AG10803 (cell line): Measurements from ENCODE around the gene KCNA10.

Source experiments
- DNase-seq: peaks from one replicate; pipeline ENCODE4 v3.0.0; 2010; ENCODE audit warnings: low read depth
- H3K4me3 ChIP-seq: 2 replicates; pipeline ENCODE4 v1.5.1; 2011; ENCODE audit warnings: mild to moderate bottlenecking, low read length, control low read depth
- TF ChIP-seq, protein P1 (sequence below): conservative IDR thresholded peaks from 2 replicates; pipeline ENCODE4 v1.5.1; 2011; ENCODE audit warnings: mild to moderate bottlenecking, low read length, control low read depth, inconsistent platforms

The KCNA10 gene

DNA sequence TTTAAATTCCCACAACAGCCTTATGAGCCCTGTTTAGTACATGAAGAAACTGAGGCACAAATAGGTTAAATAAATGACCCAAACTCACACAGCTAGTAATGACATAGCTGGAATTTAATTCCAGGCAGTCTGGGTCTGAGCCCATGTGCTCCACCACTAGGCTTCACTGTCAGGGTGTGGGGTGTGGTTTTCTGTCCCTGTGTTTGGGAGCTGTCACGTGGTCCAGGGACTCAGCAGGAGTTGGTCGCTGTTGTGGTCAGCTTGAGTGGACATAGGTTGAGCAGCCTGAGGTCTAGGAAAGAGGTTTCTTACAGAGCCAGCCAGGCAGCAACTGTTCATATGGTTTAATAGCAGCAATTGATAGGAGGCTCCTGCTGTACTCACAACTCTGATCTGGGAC lies 28.0 kb upstream of the KCNA10 start:
- no peak for DNase-seq
- no peak overlapping the region for H3K4me3 ChIP-seq
- TF ChIP-seq, protein P1, sequence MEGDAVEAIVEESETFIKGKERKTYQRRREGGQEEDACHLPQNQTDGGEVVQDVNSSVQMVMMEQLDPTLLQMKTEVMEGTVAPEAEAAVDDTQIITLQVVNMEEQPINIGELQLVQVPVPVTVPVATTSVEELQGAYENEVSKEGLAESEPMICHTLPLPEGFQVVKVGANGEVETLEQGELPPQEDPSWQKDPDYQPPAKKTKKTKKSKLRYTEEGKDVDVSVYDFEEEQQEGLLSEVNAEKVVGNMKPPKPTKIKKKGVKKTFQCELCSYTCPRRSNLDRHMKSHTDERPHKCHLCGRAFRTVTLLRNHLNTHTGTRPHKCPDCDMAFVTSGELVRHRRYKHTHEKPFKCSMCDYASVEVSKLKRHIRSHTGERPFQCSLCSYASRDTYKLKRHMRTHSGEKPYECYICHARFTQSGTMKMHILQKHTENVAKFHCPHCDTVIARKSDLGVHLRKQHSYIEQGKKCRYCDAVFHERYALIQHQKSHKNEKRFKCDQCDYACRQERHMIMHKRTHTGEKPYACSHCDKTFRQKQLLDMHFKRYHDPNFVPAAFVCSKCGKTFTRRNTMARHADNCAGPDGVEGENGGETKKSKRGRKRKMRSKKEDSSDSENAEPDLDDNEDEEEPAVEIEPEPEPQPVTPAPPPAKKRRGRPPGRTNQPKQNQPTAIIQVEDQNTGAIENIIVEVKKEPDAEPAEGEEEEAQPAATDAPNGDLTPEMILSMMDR = no peak

DNA sequence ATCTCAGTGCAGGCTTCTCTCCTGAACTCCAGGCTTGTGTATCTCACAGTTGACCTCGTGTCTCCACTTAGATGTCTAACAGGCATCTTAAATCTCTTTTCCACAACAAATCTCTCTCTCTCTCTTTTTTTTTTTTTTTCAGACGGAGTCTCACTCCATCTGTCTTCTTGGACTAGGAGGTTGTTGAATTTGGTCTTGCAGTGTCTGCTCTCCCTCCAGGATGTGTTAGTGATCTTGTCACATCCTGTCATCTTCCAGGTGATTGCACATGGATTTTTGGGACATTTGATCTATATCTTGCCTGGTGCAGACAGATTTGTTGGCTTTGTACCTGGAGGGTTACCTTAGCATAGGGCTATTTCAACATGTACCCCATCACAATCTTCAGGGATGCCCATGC lies 26.5 kb upstream of the KCNA10 start:
- TF ChIP-seq, protein P1 = no peak
- H3K4me3 ChIP-seq = no peak overlapping the region
- no peak for DNase-seq

GRCh38 chr1:110544753-110545152 lies 25.8 kb upstream of the KCNA10 start:
- H3K4me3 ChIP-seq = no peak overlapping the region
- no peak for DNase-seq
- TF ChIP-seq, protein P1 = no peak

- TF ChIP-seq, protein P1 = no peak
- H3K4me3 ChIP-seq = no peak overlapping the region
- peak; percentile 33 for DNase-seq
Measured at GRCh38 chr1:110542725-110543124, 23.8 kb upstream of the KCNA10 start.

DNA sequence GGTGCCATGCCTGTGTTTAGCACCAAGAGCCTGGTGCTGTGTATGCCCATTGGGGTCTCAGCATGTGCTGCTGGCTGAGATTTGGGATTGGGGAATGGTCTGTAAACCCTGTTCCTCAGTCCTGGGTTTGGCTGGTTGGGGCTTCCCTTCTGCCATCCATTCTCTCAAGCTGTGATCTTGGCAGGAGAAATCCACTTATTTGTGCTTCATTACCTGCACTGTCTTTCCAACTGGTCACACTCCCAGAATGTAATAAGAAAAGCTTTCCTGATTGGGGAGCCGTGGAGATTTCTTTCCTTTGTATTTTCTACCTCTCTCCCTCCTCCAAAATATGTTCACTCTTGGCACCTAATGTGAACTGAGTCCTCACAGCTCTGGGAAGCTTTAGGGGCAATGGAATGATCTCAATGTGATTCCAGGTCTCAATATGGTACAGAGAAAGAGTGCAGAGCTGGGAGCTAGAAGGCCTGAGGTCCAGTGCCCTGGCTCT lies 23.0 kb upstream of the KCNA10 start:
- no peak for DNase-seq
- TF ChIP-seq, protein P1 = no peak
- H3K4me3 ChIP-seq = no peak overlapping the region

DNA sequence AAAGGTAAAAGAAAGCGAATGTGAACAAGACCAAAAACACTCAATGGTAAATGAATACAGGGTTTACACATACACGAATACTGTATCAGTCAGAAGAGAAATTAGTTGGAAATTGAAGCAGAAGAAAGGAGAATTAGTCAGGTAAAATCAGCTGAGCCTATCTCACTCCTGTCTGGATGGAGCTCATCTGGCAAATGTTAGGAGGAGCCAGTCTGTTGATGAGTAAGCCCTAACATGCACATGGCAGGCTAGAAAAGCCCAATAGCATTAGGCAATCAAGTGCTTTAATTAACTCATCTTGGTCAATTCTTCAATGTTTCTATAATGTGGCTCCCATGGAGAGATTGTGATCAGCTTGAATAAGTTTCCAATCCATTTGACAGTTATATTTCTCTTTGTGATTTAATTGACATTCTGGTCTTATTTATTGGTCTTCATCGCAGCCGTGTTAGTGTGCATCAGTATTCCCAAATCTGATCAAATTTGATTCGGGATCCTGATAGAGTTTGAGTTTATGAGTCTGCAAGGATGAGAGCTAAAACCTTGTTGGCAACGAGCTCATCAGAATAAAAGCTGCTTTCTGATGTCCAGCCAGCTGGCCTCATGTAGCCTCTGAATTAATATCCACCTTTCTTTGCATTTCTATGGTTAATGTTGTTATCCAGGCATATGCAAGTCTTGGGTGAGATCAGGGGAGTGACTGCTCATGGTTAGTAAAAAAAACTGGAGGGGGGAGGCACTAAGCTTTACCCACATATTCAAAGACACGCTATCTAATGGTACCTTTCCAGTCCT lies 22.1 kb upstream of the KCNA10 start:
- H3K4me3 ChIP-seq = no peak overlapping the region
- TF ChIP-seq, protein P1 = no peak
- DNase-seq = no peak

- no peak for DNase-seq
- TF ChIP-seq, protein P1 = no peak
- H3K4me3 ChIP-seq = no peak overlapping the region
Measured at GRCh38 chr1:110538921-110539320, 19.9 kb upstream of the KCNA10 start.
